HepG2 (cell line): ENCODE results near the gene PPP1R12B. TPM values are rescaled to one million over a fixed set of nuclear protein-coding genes. Genes with fewer than 3 reads are reported as not detected.
"Not testable (repeated sequence)": the region's sequence is repeated elsewhere in the genome, so short reads cannot be mapped to it uniquely, and the experiment has no call there.

Experiments used
- ATAC-seq: fragments of 200-7000 bp; cut with Tn5 transposase; 3 replicates; pipeline ENCODE4 v1.9.1; 2020; ENCODE audit warnings: mild to moderate bottlenecking, moderate library complexity
- BruUV-seq: library from RNA; stranded (reverse); fragments of 400-500 nt; replicated peaks from 2 replicates; lab custom pipeline; 2021; lab: Mats Ljungman, UMichigan
- CTCF ChIA-PET: fragments of 300-600 bp; formaldehyde crosslinking; extraction: SDS; loops from one replicate; lab custom pipeline; 2021; ENCODE audit warnings: low total read pairs, inconsistent platforms, low intra/inter-chr PET ratio; lab: Yijun Ruan, JAX
- POLR2A ChIA-PET: fragments of 350-600 bp; sonication (Branson Sonifier 250); formaldehyde crosslinking; loops from one replicate; lab custom pipeline; 2020; ENCODE audit warnings: antibody characterized with exemption, inconsistent platforms; lab: Yijun Ruan, JAX
- DNase-seq: peaks from one replicate; pipeline ENCODE4 v3.0.0-alpha.2; 2015; ENCODE audit warnings: low spot score
- FAIRE-seq: peaks from 3 replicates; lab custom pipeline; 2011; peaks lifted over from hg19 to GRCh38; lab: Jason Lieb, UNC
- H2AFZ ChIP-seq: one replicate; pipeline ENCODE4 v1.6.1; 2011; ENCODE audit warnings: low read length, inconsistent platforms
- H3K27ac ChIP-seq: fragments of 300-600 bp; 3 replicates; pipeline ENCODE4 v1.8.0; 2011; ENCODE audit warnings: mixed run types, mild to moderate bottlenecking, mixed read lengths, low read length, inconsistent platforms; ENCODE audit not compliant: insufficient read depth; ENCODE audit errors: extremely low read length
- H3K27me3 ChIP-seq, 2 experiments: fragments of 200-600 bp in 1 of 2; 2 replicates in 1 of 2; 3 replicates in 1 of 2; pipeline versions ENCODE4 v1.6.0 to v1.8.0; 2011; ENCODE audit warnings: low read length in 2 of 2, mild to moderate bottlenecking in 2 of 2, moderate library complexity in 2 of 2, inconsistent platforms in 1 of 2; ENCODE audit not compliant: insufficient read depth in 2 of 2, control insufficient read depth in 1 of 2
- H3K36me3 ChIP-seq, 2 experiments: fragments of 200-600 bp in 1 of 2; replicated peaks in 1 of 2; 2 replicates in 1 of 2; 3 replicates in 1 of 2; pipeline versions ENCODE4 v1.5.1 to v1.8.0; 2011; ENCODE audit warnings: low read length in 2 of 2, inconsistent platforms in 1 of 2; ENCODE audit not compliant: insufficient read depth in 2 of 2, control insufficient read depth in 1 of 2
- H3K4me1 ChIP-seq: 2 replicates; pipeline ENCODE4 v1.5.1; 2012; ENCODE audit warnings: low read length, inconsistent platforms; ENCODE audit not compliant: insufficient read depth
- H3K4me2 ChIP-seq: 2 replicates; pipeline ENCODE4 v1.6.0; 2011; ENCODE audit warnings: low read depth, low read length, inconsistent platforms
- H3K4me3 ChIP-seq, 3 experiments: fragments of 200-600 bp in 1 of 3; sonication (generic), shearing (Covaris generic) in 1 of 3; replicated peaks in 1 of 3; 2 replicates each; pipeline ENCODE4 v1.5.1; 2011 to 2016; ENCODE audit warnings: low read length in 3 of 3, inconsistent platforms in 2 of 3, low read depth in 2 of 3, mild to moderate bottlenecking in 2 of 3, control low read depth in 1 of 3, mixed read lengths in 1 of 3; ENCODE audit not compliant: insufficient read depth in 1 of 3
- H3K79me2 ChIP-seq: one replicate; pipeline ENCODE4 v1.6.1; 2011; ENCODE audit warnings: low read length, inconsistent platforms; ENCODE audit not compliant: insufficient read depth
- H3K9ac ChIP-seq: 2 replicates; pipeline ENCODE4 v1.6.0; 2011; ENCODE audit warnings: mild to moderate bottlenecking, low read depth, low read length, inconsistent platforms; ENCODE audit not compliant: insufficient read depth
- H3K9me3 ChIP-seq: 2 replicates; pipeline ENCODE4 v1.5.1; 2012; ENCODE audit warnings: mild to moderate bottlenecking, low read length
- H4K20me1 ChIP-seq: 2 replicates; pipeline ENCODE4 v1.6.0; 2011; ENCODE audit warnings: inconsistent platforms, mild to moderate bottlenecking, low read length, moderate library complexity; ENCODE audit not compliant: insufficient read depth
- CHD2 ChIP-seq: IDR thresholded peaks from 2 replicates; pipeline ENCODE4 v1.6.1; 2011; ENCODE audit warnings: low read depth, low read length, improper control_type of control experiment
- IRF9 ChIP-seq: sonication (generic); formaldehyde crosslinking; IDR thresholded peaks from 2 replicates; pipeline ENCODE4 v1.8.0; 2022; ENCODE audit warnings: missing genetic modification reagents, mild to moderate bottlenecking, borderline replicate concordance
- LCORL ChIP-seq, 2 experiments: fragments of 450-650 bp in 1 of 2; sonication (generic) in 1 of 2; formaldehyde crosslinking in 1 of 2; IDR thresholded peaks; 2 replicates each; pipeline versions ENCODE4 v1.5.0 to v1.6.1; 2017 to 2020; ENCODE audit warnings: antibody characterized with exemption in 1 of 2, missing genetic modification reagents in 1 of 2
- MAFG ChIP-seq: sonication (generic); formaldehyde crosslinking; IDR thresholded peaks from 2 replicates; pipeline ENCODE4 v1.5.1; 2020; ENCODE audit warnings: mild to moderate bottlenecking, missing genetic modification reagents
- PCBP2 ChIP-seq: fragments of 200-400 bp; formaldehyde crosslinking; optimal IDR thresholded peaks from 2 replicates; pipeline ENCODE3; 2018; ENCODE audit warnings: low read length, low read depth; ENCODE audit not compliant: poor library complexity, severe bottlenecking
- SETDB1 ChIP-seq: sonication (generic); formaldehyde crosslinking; IDR thresholded peaks from 2 replicates; pipeline ENCODE4 v1.5.1; 2020; ENCODE audit warnings: missing genetic modification reagents, mild to moderate bottlenecking, borderline replicate concordance
- WGBS: methylation state at CpG from one replicate; pipeline ENCODE4 v1.1.6; 2017; ENCODE audit warnings: low lambda C conversion rate; 5-methylcytosine and 5-hydroxymethylcytosine counted together
- in situ Hi-C: cut with HindIII; loops from 2 replicates; pipeline ENCODE4 v1.10.0; 2017; ENCODE audit warnings: low pct_unique_long_range_greater_than_20kb; ENCODE audit not compliant: extremely low pct_ligation_motif_present
- intact Hi-C: fragments of 100-400 bp; cut with micrococcal nuclease; formaldehyde crosslinking; loops from one replicate; pipeline ENCODE4 v1.10.0; 2022; ENCODE audit not compliant: unreplicated experiment
- polyA plus RNA-seq, 8 experiments: library from polyadenylated mRNA; depleted of rRNA in 3 of 8; stranded (reverse) in 7 of 8; unstranded in 1 of 8; fragments of >200 nt; fragmentation: Illumina TruSeq in 4 of 8; extraction: Trizol in 4 of 8; gene quantifications; 2 replicates each; pipeline versions ENCODE4 v1.2.1 to v1.2.3, GENCODE V29; 2011 to 2016; ENCODE audit warnings: low read depth in 4 of 8, missing spikeins in 1 of 8, mixed read lengths in 1 of 8; ENCODE audit not compliant: insufficient read depth in 1 of 8
- total RNA-seq, 5 experiments: library from RNA; depleted of rRNA; stranded (reverse); fragments of >200 nt; fragmentation: Illumina TruSeq; extraction: Trizol; gene quantifications; 2 replicates each; pipeline ENCODE4 v1.2.3, GENCODE V29; 2016; ENCODE audit warnings: low read depth in 1 of 5

PPP1R12B gene
- total and polyA plus RNA-seq, 2 of the 13 experiments (the other 11 are each of a cell fraction or from before 2014, with no cell fraction given) = 12.0 to 13.6 TPM

GRCh38 chr1:202516434-202516877 lies 168.0 kb downstream of the PPP1R12B start:
- no peaks in the 10 kb centered on the region for H4K20me1 ChIP-seq
- no peak for TF ChIP-seq IRF9 (CRISPR knock-in tag)
- no peak for TF ChIP-seq PCBP2
- no peak for TF ChIP-seq LCORL (IDR thresholded peaks at IDR 0.05)
- TF ChIP-seq LCORL (CRISPR knock-in tag; IDR thresholded peaks at IDR 0.05) = no peak
- no peak for TF ChIP-seq CHD2
- no peak for TF ChIP-seq SETDB1 (CRISPR knock-in tag)
- TF ChIP-seq MAFG (CRISPR knock-in tag) = no peak
- WGBS = 92% methylated on average over 4 of the region's 4 CpGs
- no peak overlapping the region for H3K4me2 ChIP-seq
- no peaks in the 10 kb centered on the region for H3K9me3 ChIP-seq
- H3K9ac ChIP-seq = no peak overlapping the region
- peaks cover 10% of the 10 kb centered on the region for H3K4me1 ChIP-seq
- ChIA-PET POLR2A (no interaction called here), CTCF (no interaction called here)
- intact Hi-C loops (no loop called here), in situ Hi-C loops (no loop called here)
- H3K36me3 ChIP-seq = no peaks in the 10 kb centered on the region
- no peaks in the 10 kb centered on the region for H3K79me2 ChIP-seq
- H3K27me3 ChIP-seq = no peaks in the 10 kb centered on the region
- H3K27ac ChIP-seq = no peak overlapping the region
- no TSS peak for BruUV-seq
- DNase-seq (no peak), ATAC-seq (no peak), FAIRE-seq (no peak)
- H2AFZ ChIP-seq = no peak overlapping the region
- no peak overlapping the region for H3K4me3 ChIP-seq

DNA sequence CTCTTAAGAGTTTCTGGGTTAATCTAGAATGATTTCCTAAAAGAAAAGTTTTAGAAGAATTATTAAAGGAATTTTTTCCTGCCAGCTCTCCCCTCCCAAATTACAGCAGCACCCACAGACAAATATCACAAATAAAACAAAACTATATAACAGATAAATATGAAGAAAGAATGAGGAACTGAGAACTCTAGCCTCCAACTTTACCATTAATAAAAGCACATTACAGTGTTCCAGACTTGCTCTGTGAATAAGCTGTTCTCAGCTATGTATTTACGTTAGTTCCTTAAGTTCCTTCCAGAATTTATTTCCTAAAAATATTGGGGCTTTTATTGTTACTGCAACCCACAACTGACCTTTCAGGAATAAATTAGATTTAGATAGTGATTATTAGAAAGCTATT lies 168.6 kb downstream of the PPP1R12B start:
- CTCF ChIA-PET, H3K4me3 ChIP-seq, H3K9ac ChIP-seq, H3K36me3 ChIP-seq, intact Hi-C loops, H2AFZ ChIP-seq, FAIRE-seq, in situ Hi-C loops, POLR2A ChIA-PET, DNase-seq, H3K4me2 ChIP-seq, ATAC-seq, H3K27ac ChIP-seq, H3K9me3 ChIP-seq, H3K79me2 ChIP-seq, H3K27me3 ChIP-seq, H4K20me1 ChIP-seq, BruUV-seq: not testable (repeated sequence)
- H3K4me1 ChIP-seq = peaks cover 10% of the 10 kb centered on the region
- WGBS = 100% methylated on average over 1 of the region's 1 CpG

GRCh38 chr1:202518180-202518579 lies 169.7 kb downstream of the PPP1R12B start:
- H4K20me1 ChIP-seq, H3K27ac ChIP-seq, H3K36me3 ChIP-seq, in situ Hi-C loops, CTCF ChIA-PET, H2AFZ ChIP-seq, intact Hi-C loops, H3K27me3 ChIP-seq, POLR2A ChIA-PET, H3K4me3 ChIP-seq, BruUV-seq, H3K9me3 ChIP-seq, DNase-seq, FAIRE-seq, H3K79me2 ChIP-seq, ATAC-seq, H3K4me2 ChIP-seq, H3K9ac ChIP-seq: not testable (repeated sequence)
- peaks cover 10% of the 10 kb centered on the region for H3K4me1 ChIP-seq
- WGBS = 63% methylated on average over 1 of the region's 1 CpG
